ENCODE data around the gene MRTFA.

The MRTFA gene

DNA sequence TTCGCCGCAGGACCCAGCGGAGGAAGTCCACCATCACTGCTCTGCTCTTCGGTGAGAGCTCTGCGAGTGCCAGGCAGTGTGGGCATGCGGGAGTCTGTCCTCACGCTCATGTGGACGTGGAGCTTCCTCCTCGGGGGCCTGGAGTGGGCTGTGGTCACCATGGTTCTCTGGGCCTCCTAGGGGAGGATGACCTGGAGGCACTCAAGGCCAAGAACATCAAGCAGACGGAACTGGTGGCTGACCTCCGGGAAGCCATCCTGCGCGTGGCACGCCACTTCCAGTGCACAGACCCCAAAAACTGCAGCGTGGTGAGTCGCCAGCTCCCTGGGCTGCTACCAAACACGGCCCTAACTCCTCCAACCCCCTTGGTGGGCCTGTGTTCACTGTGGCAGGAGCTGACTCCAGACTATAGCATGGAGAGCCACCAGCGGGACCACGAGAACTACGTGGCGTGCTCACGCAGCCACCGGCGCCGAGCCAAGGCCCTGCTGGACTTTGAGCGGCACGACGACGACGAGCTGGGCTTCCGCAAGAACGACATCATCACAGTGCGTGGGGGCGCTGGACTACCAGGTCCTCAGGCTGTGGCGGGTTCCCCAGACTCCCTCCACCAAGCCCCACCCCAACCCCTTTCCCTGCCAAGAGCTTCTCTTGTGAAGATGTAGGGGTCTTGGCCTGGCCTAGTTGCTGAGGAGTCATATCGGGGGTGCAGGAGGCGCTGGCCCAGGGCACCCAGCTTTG lies 229.3 kb downstream of the MRTFA start:
- DNase-seq, result no peak

DNA sequence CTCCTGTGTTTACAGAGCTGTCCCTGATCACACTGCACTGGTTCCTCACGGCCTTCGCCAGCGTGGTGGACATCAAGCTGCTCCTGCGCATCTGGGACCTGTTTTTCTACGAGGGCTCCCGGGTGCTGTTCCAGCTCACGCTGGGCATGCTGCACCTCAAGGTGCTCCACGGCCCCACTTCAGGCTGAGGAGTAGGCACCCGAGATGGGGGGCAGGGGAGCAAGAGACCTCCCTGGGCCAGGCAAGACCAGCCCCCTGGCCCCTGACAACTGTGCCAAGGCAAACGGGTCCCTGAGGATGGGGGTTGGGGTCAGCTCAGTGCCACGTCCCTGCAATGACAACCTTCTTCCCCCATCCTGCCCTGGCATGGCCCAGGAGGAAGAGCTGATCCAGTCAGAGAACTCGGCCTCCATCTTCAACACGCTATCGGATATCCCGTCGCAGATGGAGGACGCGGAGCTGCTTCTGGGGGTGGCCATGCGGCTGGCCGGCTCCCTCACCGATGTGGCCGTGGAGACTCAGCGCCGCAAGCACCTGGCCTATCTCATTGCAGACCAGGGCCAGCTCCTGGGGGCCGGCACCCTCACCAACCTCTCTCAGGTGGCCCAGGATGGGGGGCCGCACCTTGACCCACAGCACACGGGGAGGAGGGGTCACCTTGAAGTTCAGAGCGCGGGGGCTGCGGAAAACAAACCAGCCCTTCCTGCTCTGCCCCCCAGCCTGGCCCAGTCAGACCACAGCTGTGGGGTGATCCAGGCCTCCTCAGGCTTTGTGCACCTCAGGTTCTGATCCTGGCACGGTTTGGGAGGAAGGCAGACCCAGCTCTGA lies 230.2 kb downstream of the MRTFA start:
- DNase-seq, result no peak

DNA sequence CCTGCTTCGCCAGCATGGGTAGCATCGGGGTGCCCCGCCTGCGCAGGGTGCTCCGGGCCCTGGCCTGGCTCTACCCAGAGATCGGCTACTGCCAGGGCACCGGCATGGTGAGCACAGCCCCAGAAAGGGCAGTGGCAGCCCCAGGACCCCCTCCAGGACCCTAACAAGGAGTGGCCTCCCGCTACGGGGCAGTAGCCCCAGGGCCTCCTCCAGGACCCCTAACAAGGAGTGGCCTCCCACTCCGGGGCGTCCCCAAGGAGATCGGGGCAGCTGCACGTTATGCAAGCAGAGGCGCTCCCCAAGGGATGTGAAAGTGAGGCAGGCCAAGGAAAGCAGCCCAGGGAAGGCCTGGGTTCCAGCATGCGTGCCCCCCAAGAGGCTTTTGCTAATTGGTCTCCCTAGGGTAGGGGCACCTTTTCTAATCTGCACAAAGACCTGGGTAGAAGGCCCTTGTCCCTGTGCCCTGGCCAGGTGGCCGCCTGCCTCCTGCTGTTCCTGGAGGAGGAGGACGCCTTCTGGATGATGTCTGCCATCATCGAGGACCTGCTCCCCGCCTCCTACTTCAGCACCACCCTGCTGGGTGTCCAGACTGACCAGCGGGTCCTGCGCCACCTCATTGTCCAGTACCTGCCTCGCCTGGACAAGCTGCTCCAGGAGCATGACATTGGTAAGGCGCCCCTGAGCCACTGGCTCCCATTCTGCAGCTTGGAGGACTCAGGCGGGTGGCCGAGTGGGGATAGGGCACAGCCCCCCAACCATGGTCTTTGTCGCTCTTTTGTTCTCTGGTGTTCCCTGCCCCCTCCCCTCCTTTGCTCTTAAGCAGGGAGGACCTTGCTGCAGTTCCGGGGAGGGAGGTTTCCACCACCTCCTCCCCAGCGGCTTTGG lies 231.1 kb downstream of the MRTFA start:
- no peak for DNase-seq

- no peak for DNase-seq
Measured at GRCh38 chr22:40404251-40405177, 232.0 kb downstream of the MRTFA start.

DNA sequence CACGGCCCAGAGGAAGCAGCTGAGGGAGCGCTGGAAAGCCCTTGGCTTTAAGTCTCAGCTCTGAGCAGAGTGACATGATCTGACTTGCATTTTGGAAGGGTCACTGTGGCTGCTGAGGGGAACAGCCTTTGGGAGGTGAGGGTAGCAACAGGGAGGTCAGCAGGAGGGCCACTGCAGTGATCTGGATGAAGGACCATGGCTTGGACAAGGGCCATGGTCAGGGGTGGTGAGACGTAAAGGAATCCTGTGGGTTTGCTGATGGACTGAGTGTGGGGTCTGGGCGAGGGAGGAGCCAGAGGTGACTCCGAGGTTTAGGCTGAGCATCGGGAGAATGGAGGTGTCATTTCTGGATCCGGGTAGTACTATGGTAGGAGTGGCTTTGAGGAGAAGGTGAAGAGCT lies 232.9 kb downstream of the MRTFA start:
- DNase-seq, result no peak

- no peak for DNase-seq
Measured at GRCh38 chr22:40403141-40403540, 233.4 kb downstream of the MRTFA start.

DNA sequence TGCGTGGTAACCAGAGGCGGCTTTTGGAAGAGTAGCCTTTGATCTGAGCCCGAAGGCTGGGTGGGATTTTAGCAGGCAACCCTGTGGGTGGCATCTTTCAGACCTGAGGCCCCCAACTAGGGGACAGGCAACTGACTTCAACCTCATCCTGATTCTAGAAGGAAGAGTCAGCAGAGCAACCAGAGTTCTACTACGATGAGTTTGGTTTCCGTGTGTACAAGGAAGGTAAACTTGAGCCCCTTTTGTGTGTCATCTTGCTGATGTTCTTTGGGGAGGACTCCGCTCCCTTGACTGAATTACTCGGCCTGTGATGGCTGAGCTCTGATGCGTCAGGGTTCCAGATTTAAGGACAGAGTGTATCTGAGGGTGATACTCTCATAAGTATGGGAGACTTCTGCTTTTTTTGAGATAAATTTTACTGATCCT lies 234.5 kb downstream of the MRTFA start:
- DNase-seq, result no peak

DNA sequence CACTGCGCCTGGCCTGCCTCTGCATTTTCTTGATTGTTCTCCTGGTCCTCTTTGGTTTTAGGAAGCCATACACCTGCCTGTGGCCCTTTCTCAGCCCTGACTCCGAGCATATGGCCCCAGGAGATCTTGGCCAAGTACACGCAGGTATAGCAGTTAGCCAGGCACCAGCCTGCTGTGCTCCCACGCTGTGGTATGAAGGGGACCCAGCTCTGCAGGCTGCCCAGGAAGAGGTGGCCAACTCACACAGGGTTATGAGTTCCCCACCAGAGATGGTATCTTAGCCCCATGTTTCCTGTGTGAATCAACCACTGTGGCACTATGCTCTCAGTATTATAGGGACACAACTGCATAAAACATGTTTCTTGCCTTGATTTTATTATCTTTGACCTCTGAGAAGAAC lies 235.0 kb downstream of the MRTFA start:
- no peak for DNase-seq

DNA sequence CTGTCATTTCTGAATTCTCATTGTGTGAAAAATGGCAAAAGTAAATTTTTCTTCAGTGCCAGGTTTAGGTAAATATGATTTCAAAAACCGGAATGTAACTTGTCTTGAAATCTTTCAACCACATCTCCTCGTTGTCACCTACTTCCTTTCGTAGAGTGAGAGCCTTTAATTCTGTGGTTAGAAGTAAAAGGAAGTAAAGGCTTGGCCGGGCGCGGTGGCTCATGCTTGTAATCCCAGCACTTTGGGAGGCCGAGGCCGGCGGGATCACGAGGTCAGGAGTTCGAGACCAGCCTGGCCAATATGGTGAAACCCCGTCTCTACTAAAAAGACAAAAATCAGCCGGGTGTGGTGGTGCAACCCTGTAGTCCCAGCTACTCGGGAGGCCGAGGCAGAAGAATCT lies 236.4 kb downstream of the MRTFA start:
- no peak for DNase-seq

DNA sequence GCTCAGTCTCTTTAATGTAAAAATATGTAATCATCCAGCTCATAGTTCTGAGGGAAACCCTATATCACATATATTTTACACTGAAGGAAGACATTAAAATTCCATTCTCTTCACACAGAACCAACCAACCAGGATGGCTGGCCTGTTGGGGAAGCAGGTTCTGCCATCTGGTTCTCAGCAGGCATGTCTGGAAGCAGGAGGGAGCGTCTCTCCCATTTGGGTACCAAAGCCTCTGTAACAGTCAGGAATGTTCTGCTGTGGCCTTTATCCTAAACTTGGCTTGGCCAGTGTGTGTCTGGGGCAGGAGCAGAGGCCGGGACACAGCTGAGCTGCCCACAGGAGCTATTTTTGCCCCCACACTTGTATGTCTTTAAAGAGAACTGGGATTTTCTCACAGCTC lies 236.9 kb downstream of the MRTFA start:
- peak; percentile 55 for DNase-seq

- DNase-seq, result peak; percentile 24
Measured at GRCh38 chr22:40397396-40397795, 239.1 kb downstream of the MRTFA start.

GRCh38 chr22:40396882-40397281 lies 239.6 kb downstream of the MRTFA start:
- DNase-seq, result peak; percentile 72

GRCh38 chr22:40395607-40396006 lies 240.9 kb downstream of the MRTFA start:
- no peak for DNase-seq

- no peak for DNase-seq
Measured at GRCh38 chr22:40394607-40395006, 241.9 kb downstream of the MRTFA start.

DNA sequence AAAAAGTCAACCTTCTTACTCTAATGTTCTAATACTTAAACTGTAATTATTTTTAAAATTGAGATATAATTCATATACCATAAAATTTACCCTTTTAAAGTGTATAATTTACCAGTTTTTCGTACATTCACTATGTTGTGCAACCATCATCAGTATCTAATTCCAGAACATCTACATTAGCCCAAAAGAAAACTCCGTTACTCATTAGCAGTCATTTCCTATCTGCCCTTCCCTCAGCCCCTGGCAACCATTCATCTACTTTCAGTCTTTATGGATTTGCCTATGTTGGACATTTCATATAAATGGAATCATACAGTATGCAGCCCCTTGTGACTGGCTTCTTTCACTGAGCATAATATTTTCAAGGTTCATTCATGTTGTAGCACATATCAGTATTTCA lies 243.9 kb downstream of the MRTFA start:
- DNase-seq, result peak; percentile 21

DNA sequence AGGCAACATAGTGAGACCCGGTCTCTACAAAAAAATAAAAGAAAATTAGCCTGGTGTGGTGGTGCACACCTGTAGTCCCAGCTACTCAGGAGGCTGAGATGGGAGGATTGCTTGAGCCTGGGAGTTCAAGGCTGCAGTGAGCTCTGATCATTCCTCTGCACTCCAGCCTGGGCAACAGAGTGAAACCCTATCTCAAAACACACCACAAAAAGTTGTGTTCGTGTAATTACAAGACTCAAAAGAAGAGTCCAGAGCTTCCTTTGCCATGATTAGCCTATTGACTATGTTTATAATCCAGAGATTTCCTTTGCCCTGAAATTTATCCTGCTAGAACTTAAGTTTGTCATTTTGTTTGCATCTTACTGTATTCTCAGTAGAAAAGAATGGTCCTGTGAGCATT lies 245.1 kb downstream of the MRTFA start:
- no peak for DNase-seq

GRCh38 chr22:40388231-40388630 lies 248.3 kb downstream of the MRTFA start:
- DNase-seq, result no peak

- no peak for DNase-seq
Measured at GRCh38 chr22:40387746-40388145, 248.8 kb downstream of the MRTFA start.

DNA sequence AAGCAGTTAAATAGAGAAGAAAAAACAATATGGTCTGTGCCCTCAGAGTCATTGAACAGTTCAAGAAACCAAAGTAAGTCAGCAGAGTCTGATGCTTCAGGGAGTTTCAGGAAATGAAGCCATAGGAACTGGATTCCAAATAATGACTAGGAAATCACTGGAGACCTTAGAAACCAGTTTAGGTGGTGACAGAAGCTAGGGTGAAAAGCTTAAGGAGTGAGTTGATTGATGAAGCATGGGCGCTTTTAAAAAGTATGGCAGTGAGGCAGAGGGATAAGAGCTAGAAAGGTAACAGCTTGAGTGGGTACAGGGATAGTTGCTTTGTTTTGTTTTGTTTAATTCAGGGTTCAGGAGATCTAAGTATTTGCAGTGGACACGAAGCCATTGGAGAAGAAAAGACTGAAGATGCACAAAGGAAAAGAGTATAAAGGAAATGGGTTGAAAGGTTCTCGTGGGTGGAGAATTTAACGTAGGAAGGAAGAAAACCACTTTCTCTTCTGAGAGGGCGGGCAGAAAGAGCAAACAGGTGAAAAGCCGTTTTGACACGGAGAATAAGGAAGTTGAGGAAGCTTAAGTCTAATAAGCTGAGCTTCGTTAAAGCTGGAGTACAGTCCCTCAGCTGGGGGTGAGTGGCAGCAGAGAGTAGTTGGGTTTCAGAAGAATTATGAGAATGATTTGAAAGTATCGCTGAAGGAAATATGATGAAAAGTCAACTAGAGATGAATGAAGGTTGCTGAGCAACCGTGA lies 251.3 kb downstream of the MRTFA start:
- no peak for DNase-seq

DNA sequence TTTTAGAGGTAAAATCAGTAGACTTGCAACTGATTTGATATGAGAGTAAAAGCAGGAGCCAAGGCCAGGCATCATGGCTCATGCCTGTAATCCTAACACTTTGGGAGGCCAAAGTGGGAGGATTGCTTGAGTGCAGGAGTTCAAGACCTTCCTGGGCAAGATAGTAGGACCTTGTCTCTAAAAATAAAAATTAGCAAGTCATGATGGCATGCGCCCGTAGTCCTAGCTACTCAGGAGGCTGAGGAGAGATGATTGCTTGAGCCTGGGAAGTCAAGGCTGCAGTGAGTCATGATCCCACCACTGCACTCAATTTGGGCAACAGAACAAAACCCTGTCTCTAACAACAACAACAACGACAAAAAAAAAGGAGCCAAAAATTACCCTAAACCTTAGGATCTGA lies 252.6 kb downstream of the MRTFA start:
- DNase-seq, result peak; percentile 74

GRCh38 chr22:40381461-40381860 lies 255.1 kb downstream of the MRTFA start:
- no peak for DNase-seq

Measured in fibroblast of skin of right biceps (primary cell).